ENCODE results near the gene HIVEP3.

HIVEP3 gene

GRCh38 chr1:41528726-41529605 is 389.8 kb downstream of the HIVEP3 start (continued):
- TF ChIP-seq KLF8 (tag by site-specific recombination; IDR thresholded peaks at IDR 0.05) (no peak), ZBTB26 (tag by site-specific recombination; optimal IDR thresholded peaks at IDR 0.05) (no peak), ZNF26 (tag by site-specific recombination; IDR thresholded peaks at IDR 0.05) (no peak), PRDM2 (tag by site-specific recombination; IDR thresholded peaks at IDR 0.05; ENCODE audit: borderline replicate concordance) (no peak), ZNF10 (tag by site-specific recombination; IDR thresholded peaks at IDR 0.05) (no peak), GLIS2 (tag by site-specific recombination; IDR thresholded peaks at IDR 0.05) (no peak), ZBTB21 (tag by site-specific recombination; IDR thresholded peaks at IDR 0.05) (no peak), ELK4 (IDR thresholded peaks at IDR 0.05; ENCODE audit: borderline replicate concordance, low read depth, low read length) (no peak), ZNF211 (tag by site-specific recombination; IDR thresholded peaks at IDR 0.05; ENCODE audit: low read depth) (peak; percentile 36; the same call in 1 of the 2 replicates), ZNF133 (tag by site-specific recombination; IDR thresholded peaks at IDR 0.05) (no peak), ZNF707 (tag by site-specific recombination; IDR thresholded peaks at IDR 0.05) (0 out of 2 replicates have a peak, but pooled peaks have one; percentile 6), ZNF785 (tag by site-specific recombination; IDR thresholded peaks at IDR 0.05) (peak; percentile 40; the same call in 1 of the 2 replicates), ZSCAN4 (tag by site-specific recombination; IDR thresholded peaks at IDR 0.05) (no peak), ZFHX2 (tag by site-specific recombination; conservative IDR thresholded peaks at IDR 0.05) (peak; percentile 62), SP3 (tag by site-specific recombination; IDR thresholded peaks at IDR 0.05) (no peak), GLIS1 (tag by site-specific recombination; IDR thresholded peaks at IDR 0.05) (no peak), ZNF704 (tag by site-specific recombination; IDR thresholded peaks at IDR 0.05) (no peak), WT1 (tag by site-specific recombination; IDR thresholded peaks at IDR 0.05) (no peak), ZNF488 (tag by site-specific recombination; IDR thresholded peaks at IDR 0.05) (no peak), KLF9 (tag by site-specific recombination; IDR thresholded peaks at IDR 0.05; ENCODE audit: low read depth) (peak; percentile 51), PRDM1 (tag by site-specific recombination; IDR thresholded peaks at IDR 0.05) (0 out of 2 replicates have a peak, but pooled peaks have one; percentile 5), SP2 (tag by site-specific recombination; IDR thresholded peaks at IDR 0.05) (no peak), ZNF274 (IDR thresholded peaks at IDR 0.05; ENCODE audit: low read length) (no peak), ZNF274 (tag by site-specific recombination; IDR thresholded peaks at IDR 0.05; ENCODE audit: borderline replicate concordance) (no peak), ZNF621 (tag by site-specific recombination; IDR thresholded peaks at IDR 0.05) (0 out of 2 replicates have a peak, but pooled peaks have one; percentile 23), ZNF561 (tag by site-specific recombination; IDR thresholded peaks at IDR 0.05; ENCODE audit: borderline replicate concordance) (no peak)

All from HEK293 (cell line).